ENCODE data around the gene C2orf81.

DNA sequence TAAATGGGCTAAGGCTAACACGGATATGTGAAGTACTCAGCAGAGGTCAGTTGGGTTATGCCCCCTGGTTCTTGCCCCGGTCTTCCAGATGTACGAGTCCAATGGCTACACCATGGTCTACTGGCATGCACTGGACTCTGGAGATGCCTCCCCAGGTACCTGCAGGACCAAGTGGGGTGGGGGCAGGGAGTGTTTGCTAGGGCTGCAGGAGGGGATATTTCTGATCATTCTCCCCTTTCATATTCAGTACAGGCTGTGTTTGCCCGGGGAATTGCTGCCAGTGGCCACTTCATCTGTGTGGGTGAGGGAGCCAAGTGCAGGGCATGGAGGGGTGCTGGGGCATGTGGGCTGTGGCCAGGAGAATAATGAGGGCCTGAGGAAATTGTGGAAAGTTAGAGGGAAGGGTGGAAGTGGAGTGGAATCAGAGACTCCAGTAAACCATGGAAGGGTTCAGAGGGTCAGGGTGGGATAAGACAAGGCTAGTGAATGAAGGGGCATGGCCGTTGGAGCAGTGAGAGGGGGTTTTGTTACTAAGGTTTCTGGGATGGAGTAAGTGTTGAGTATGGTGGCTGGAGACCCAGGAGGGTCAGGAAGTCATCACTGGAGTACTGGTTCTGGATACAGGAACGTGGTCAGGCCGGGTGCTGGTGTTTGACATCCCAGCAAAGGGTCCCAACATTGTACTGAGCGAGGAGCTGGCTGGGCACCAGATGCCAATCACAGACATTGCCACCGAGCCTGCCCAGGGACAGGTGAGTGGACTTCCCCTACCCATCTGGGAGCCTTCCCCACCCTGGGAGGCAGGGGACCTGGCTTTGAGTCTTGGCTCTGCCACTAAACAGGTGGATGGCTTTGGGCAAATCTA is 2.0 kb upstream of the C2orf81 start:
- TF ChIP-seq, protein P1, sequence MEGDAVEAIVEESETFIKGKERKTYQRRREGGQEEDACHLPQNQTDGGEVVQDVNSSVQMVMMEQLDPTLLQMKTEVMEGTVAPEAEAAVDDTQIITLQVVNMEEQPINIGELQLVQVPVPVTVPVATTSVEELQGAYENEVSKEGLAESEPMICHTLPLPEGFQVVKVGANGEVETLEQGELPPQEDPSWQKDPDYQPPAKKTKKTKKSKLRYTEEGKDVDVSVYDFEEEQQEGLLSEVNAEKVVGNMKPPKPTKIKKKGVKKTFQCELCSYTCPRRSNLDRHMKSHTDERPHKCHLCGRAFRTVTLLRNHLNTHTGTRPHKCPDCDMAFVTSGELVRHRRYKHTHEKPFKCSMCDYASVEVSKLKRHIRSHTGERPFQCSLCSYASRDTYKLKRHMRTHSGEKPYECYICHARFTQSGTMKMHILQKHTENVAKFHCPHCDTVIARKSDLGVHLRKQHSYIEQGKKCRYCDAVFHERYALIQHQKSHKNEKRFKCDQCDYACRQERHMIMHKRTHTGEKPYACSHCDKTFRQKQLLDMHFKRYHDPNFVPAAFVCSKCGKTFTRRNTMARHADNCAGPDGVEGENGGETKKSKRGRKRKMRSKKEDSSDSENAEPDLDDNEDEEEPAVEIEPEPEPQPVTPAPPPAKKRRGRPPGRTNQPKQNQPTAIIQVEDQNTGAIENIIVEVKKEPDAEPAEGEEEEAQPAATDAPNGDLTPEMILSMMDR (IDR thresholded peaks at IDR 0.05; ENCODE audit: insufficient read depth, low read length) = no peak
- TF ChIP-seq, protein P2, sequence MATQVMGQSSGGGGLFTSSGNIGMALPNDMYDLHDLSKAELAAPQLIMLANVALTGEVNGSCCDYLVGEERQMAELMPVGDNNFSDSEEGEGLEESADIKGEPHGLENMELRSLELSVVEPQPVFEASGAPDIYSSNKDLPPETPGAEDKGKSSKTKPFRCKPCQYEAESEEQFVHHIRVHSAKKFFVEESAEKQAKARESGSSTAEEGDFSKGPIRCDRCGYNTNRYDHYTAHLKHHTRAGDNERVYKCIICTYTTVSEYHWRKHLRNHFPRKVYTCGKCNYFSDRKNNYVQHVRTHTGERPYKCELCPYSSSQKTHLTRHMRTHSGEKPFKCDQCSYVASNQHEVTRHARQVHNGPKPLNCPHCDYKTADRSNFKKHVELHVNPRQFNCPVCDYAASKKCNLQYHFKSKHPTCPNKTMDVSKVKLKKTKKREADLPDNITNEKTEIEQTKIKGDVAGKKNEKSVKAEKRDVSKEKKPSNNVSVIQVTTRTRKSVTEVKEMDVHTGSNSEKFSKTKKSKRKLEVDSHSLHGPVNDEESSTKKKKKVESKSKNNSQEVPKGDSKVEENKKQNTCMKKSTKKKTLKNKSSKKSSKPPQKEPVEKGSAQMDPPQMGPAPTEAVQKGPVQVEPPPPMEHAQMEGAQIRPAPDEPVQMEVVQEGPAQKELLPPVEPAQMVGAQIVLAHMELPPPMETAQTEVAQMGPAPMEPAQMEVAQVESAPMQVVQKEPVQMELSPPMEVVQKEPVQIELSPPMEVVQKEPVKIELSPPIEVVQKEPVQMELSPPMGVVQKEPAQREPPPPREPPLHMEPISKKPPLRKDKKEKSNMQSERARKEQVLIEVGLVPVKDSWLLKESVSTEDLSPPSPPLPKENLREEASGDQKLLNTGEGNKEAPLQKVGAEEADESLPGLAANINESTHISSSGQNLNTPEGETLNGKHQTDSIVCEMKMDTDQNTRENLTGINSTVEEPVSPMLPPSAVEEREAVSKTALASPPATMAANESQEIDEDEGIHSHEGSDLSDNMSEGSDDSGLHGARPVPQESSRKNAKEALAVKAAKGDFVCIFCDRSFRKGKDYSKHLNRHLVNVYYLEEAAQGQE (IDR thresholded peaks at IDR 0.05; ENCODE audit: insufficient replicate concordance, low read depth) = no peak
- TF ChIP-seq POLR2AphosphoS5 (IDR thresholded peaks at IDR 0.05; ENCODE audit: low read depth) (no peak), GABPA (IDR thresholded peaks at IDR 0.05; ENCODE audit: low read depth) (no peak), SPI1 (IDR thresholded peaks at IDR 0.05; ENCODE audit: borderline replicate concordance, low read depth) (no peak)

Data from HL-60 (cell line).